Left ventricle myocardium inferior (tissue), 1 donor: ENCODE data around the gene CAPN2. TPM values are rescaled to one million over a fixed set of nuclear protein-coding genes. Genes with fewer than 3 reads are reported as not detected.

ENCODE experiments used
- DNase-seq: peaks from one replicate; pipeline ENCODE4 v3.0.0-alpha.2; 2020
- H3K27ac ChIP-seq: fragments of 200-600 bp; replicated peaks from 2 replicates; pipeline ENCODE4 v1.8.0; 2021
- H3K27me3 ChIP-seq: fragments of 200-600 bp; 2 replicates; pipeline ENCODE4 v1.8.0; 2021; ENCODE audit warnings: low read depth
- H3K36me3 ChIP-seq: fragments of 200-600 bp; 2 replicates; pipeline ENCODE4 v1.8.0; 2021
- H3K4me1 ChIP-seq: fragments of 200-600 bp; 2 replicates; pipeline ENCODE4 v1.8.0; 2021
- H3K4me3 ChIP-seq: fragments of 200-600 bp; 2 replicates; pipeline ENCODE4 v1.8.0; 2021; ENCODE audit warnings: mild to moderate bottlenecking, moderate library complexity
- H3K9me3 ChIP-seq: fragments of 200-600 bp; replicated peaks from 2 replicates; pipeline ENCODE4 v1.8.0; 2021
- CTCF ChIP-seq: fragments of 200-600 bp; IDR thresholded peaks from 2 replicates; pipeline ENCODE4 v1.8.0; 2021; ENCODE audit warnings: antibody characterized with exemption, mild to moderate bottlenecking, borderline replicate concordance
- intact Hi-C: fragments of 100-400 bp; cut with micrococcal nuclease; formaldehyde crosslinking; loops from one replicate; pipeline ENCODE4 v1.11.0; 2022
- total RNA-seq: library from RNA; stranded (reverse); fragmentation: NEBNext Ultra II Directional; extraction: Animal tissue kit (Norgen Biotek cat#: 25700); gene quantifications from one replicate; pipeline ENCODE4 v1.2.1, GENCODE V29; 2021
- donor health status: DM: no; HTN: yes; CAD: no; lungs with severe emphysema.

Gene CAPN2
- total RNA-seq, 1 donor from 2014 or later: 65.3 TPM

GRCh38 chr1:223759273-223759672 is 46.9 kb downstream of the CAPN2 start:
- intact Hi-C loops: no loop called here
- Histone ChIP-seq H3K27me3 (no peaks in the 10 kb centered on the region), H3K27ac (no peak overlapping the region), H3K36me3 (peaks cover 99% of the 10 kb centered on the region), H3K4me1 (peaks cover 6% of the 10 kb centered on the region), H3K4me3 (no peak overlapping the region), H3K9me3 (no peaks in the 10 kb centered on the region)
- TF ChIP-seq CTCF: no peak
- no peak for DNase-seq

GRCh38 chr1:223760833-223761232 is 48.5 kb downstream of the CAPN2 start:
- H3K4me3 ChIP-seq: no peak overlapping the region
- TF ChIP-seq CTCF: no peak
- no peaks in the 10 kb centered on the region for H3K27me3 ChIP-seq
- no peaks in the 10 kb centered on the region for H3K9me3 ChIP-seq
- peaks cover 99% of the 10 kb centered on the region for H3K36me3 ChIP-seq
- DNase-seq: no peak
- H3K27ac ChIP-seq: peak overlapping the region; percentile 14
- H3K4me1 ChIP-seq: peaks cover 10% of the 10 kb centered on the region
- intact Hi-C loops: no loop called here

- H3K9me3 ChIP-seq: no peaks in the 10 kb centered on the region
- H3K27me3 ChIP-seq: no peaks in the 10 kb centered on the region
- DNase-seq: no peak
- no peak for TF ChIP-seq CTCF
- intact Hi-C loops: no loop called here
- H3K4me3 ChIP-seq: no peak overlapping the region
- peaks cover 10% of the 10 kb centered on the region for H3K4me1 ChIP-seq
- H3K36me3 ChIP-seq: peaks cover 100% of the 10 kb centered on the region
- H3K27ac ChIP-seq: peak overlapping the region; percentile 17
Measured at GRCh38 chr1:223761411-223761810, 49.1 kb downstream of the CAPN2 start.

- no peak overlapping the region for H3K27ac ChIP-seq
- intact Hi-C loops: no loop called here
- no peak for TF ChIP-seq CTCF
- DNase-seq: no peak
- H3K27me3 ChIP-seq: no peaks in the 10 kb centered on the region
- peaks cover 88% of the 10 kb centered on the region for H3K36me3 ChIP-seq
- H3K9me3 ChIP-seq: no peaks in the 10 kb centered on the region
- H3K4me3 ChIP-seq: no peak overlapping the region
- peaks cover 10% of the 10 kb centered on the region for H3K4me1 ChIP-seq
Measured at GRCh38 chr1:223763251-223763650, 50.9 kb downstream of the CAPN2 start.

- DNase-seq: no peak
- Histone ChIP-seq H3K36me3 (peaks cover 83% of the 10 kb centered on the region), H3K9me3 (no peaks in the 10 kb centered on the region), H3K27me3 (no peaks in the 10 kb centered on the region), H3K4me3 (no peak overlapping the region), H3K27ac (peak overlapping the region; percentile 71), H3K4me1 (peaks cover 10% of the 10 kb centered on the region)
- intact Hi-C loops: no loop called here
- no peak for TF ChIP-seq CTCF
Measured at GRCh38 chr1:223763881-223764280, 51.5 kb downstream of the CAPN2 start.
